Measurements from ENCODE around the gene KIAA1217.

Gene KIAA1217

GRCh38 chr10:24208661-24209431, at the start of gene KIAA1217:
TSS of gene KIAA1217 (plus strand) at chr10:24209138. CDS start at chr10:24209194, 56 bp downstream.
- DNase-seq = no peak

GRCh38 chr10:24162206-24162985, 46.5 kb upstream of the KIAA1217 start:
- DNase-seq = no peak

GRCh38 chr10:24163485-24163884, 45.5 kb upstream of the KIAA1217 start:
- no peak for DNase-seq

GRCh38 chr10:24168258-24169170, 40.4 kb upstream of the KIAA1217 start:
- no peak for DNase-seq

- no peak for DNase-seq
Measured at GRCh38 chr10:24170199-24170598, 38.7 kb upstream of the KIAA1217 start.

GRCh38 chr10:24172909-24173308, 36.0 kb upstream of the KIAA1217 start:
- DNase-seq = no peak

- no peak for DNase-seq
Measured at GRCh38 chr10:24174014-24174413, 34.9 kb upstream of the KIAA1217 start.

GRCh38 chr10:24176658-24177057, 32.3 kb upstream of the KIAA1217 start:
- no peak for DNase-seq

GRCh38 chr10:24177636-24178035, 31.3 kb upstream of the KIAA1217 start:
- no peak for DNase-seq

- DNase-seq = no peak
Measured at GRCh38 chr10:24180891-24181290, 28.0 kb upstream of the KIAA1217 start.

- no peak for DNase-seq
Measured at GRCh38 chr10:24184455-24184854, 24.5 kb upstream of the KIAA1217 start.

- DNase-seq = no peak
Measured at GRCh38 chr10:24193330-24193729, 15.6 kb upstream of the KIAA1217 start.

- no peak for DNase-seq
Measured at GRCh38 chr10:24197263-24197662, 11.7 kb upstream of the KIAA1217 start.

GRCh38 chr10:24201503-24202180, 7.3 kb upstream of the KIAA1217 start:
- no peak for DNase-seq

- no peak for DNase-seq
Measured at GRCh38 chr10:24202181-24202570, 6.8 kb upstream of the KIAA1217 start.

GRCh38 chr10:24205821-24206220, 3.1 kb upstream of the KIAA1217 start:
- no peak for DNase-seq

- DNase-seq = no peak
Measured at GRCh38 chr10:24206334-24206733, 2.6 kb upstream of the KIAA1217 start.

GRCh38 chr10:24206926-24207325, 2.0 kb upstream of the KIAA1217 start:
- DNase-seq = no peak

GRCh38 chr10:24207341-24207740, 1.6 kb upstream of the KIAA1217 start:
- no peak for DNase-seq

GRCh38 chr10:24207781-24208611, 942 bp upstream of the KIAA1217 start:
- no peak for DNase-seq

- peak; percentile 23 for DNase-seq
Measured at GRCh38 chr10:24209432-24209771, 464 bp downstream of the KIAA1217 start.

Data from suppressor macrophage treated with lipopolysaccharide for 4 hours (primary cell).